IMR-90 (cell line): Measurements from ENCODE around the gene RAI1. TPM values are rescaled to one million over a fixed set of nuclear protein-coding genes. Genes with fewer than 3 reads are reported as not detected.

Experiments used
- ATAC-seq: fragments of 200-7000 bp; cut with Tn5 transposase; 2 replicates; pipeline ENCODE4 v1.9.1; 2020; ENCODE audit warnings: low read depth, mild to moderate bottlenecking, moderate library complexity
- BruUV-seq: library from RNA; stranded (reverse); fragments of 400-500 nt; replicated peaks from 2 replicates; lab custom pipeline; 2021; lab: Mats Ljungman, UMichigan
- CTCF ChIA-PET: fragments of 300-600 bp; formaldehyde crosslinking; extraction: SDS; loops from one replicate; lab custom pipeline; 2021; ENCODE audit warnings: antibody characterized with exemption; lab: Yijun Ruan, JAX
- POLR2A ChIA-PET: fragments of 300-600 bp; sonication (Branson Sonifier 250); formaldehyde crosslinking; loops from one replicate; lab custom pipeline; 2022; ENCODE audit warnings: antibody characterized with exemption; ENCODE audit not compliant: unreplicated experiment; lab: Charles Lee
- DNase-seq: peaks from one replicate; pipeline ENCODE4 v3.0.0; 2013
- H2AFZ ChIP-seq: replicated peaks from 2 replicates; pipeline ENCODE3; 2013; ENCODE audit warnings: low read length, mild to moderate bottlenecking; ENCODE audit not compliant: poor library complexity
- H2AK5ac ChIP-seq: 2 replicates; pipeline ENCODE4 v1.6.1; 2013; ENCODE audit warnings: low read depth, low read length, inconsistent platforms
- H2AK9ac ChIP-seq: replicated peaks from 2 replicates; pipeline ENCODE3; 2013; ENCODE audit warnings: mild to moderate bottlenecking, low read depth, low read length, moderate library complexity; ENCODE audit not compliant: poor library complexity
- H2BK120ac ChIP-seq: 2 replicates; pipeline ENCODE4 v1.6.1; 2013; ENCODE audit warnings: low read depth, low read length, inconsistent platforms
- H2BK15ac ChIP-seq: 3 replicates; pipeline ENCODE4 v1.6.1; 2013; ENCODE audit warnings: low read depth, low read length, inconsistent platforms
- H2BK20ac ChIP-seq: 2 replicates; pipeline ENCODE4 v1.6.1; 2013; ENCODE audit warnings: low read depth, mild to moderate bottlenecking, inconsistent platforms, low read length, moderate library complexity
- H2BK5ac ChIP-seq: 2 replicates; pipeline ENCODE4 v1.6.1; 2013; ENCODE audit warnings: mild to moderate bottlenecking, low read depth, low read length, inconsistent platforms; ENCODE audit not compliant: poor library complexity, severe bottlenecking
- H3K14ac ChIP-seq: replicated peaks from 2 replicates; pipeline ENCODE4 v1.6.1; 2013; ENCODE audit warnings: low read depth, low read length, inconsistent platforms
- H3K18ac ChIP-seq: 2 replicates; pipeline ENCODE4 v1.6.1; 2013; ENCODE audit warnings: low read depth, low read length, control low read depth
- H3K23ac ChIP-seq: 2 replicates; pipeline ENCODE4 v1.6.1; 2013; ENCODE audit warnings: low read depth, low read length, inconsistent platforms
- H3K27ac ChIP-seq: 2 replicates; pipeline ENCODE4 v1.5.1; 2013; ENCODE audit warnings: mild to moderate bottlenecking, control low read depth, low read length; ENCODE audit not compliant: insufficient read depth
- H3K27me3 ChIP-seq: 2 replicates; pipeline ENCODE4 v1.6.1; 2013; ENCODE audit warnings: low read length; ENCODE audit not compliant: control insufficient read depth, insufficient read depth
- H3K36me3 ChIP-seq: 2 replicates; pipeline ENCODE4 v1.6.1; 2013; ENCODE audit warnings: low read length, mixed read lengths; ENCODE audit not compliant: control insufficient read depth, insufficient read depth
- H3K4ac ChIP-seq: 2 replicates; pipeline ENCODE4 v1.6.1; 2013; ENCODE audit warnings: low read depth, low read length, inconsistent platforms
- H3K4me1 ChIP-seq: 2 replicates; pipeline ENCODE4 v1.6.1; 2013; ENCODE audit warnings: low read length, mixed read lengths; ENCODE audit not compliant: control insufficient read depth, insufficient read depth
- H3K4me2 ChIP-seq: 2 replicates; pipeline ENCODE4 v1.6.1; 2013; ENCODE audit warnings: low read depth, mild to moderate bottlenecking, control low read depth, low read length, moderate library complexity
- H3K4me3 ChIP-seq: 2 replicates; pipeline ENCODE4 v1.5.1; 2013; ENCODE audit warnings: low read depth, mild to moderate bottlenecking, control low read depth, low read length, moderate library complexity; ENCODE audit not compliant: insufficient read depth
- H3K56ac ChIP-seq: 2 replicates; pipeline ENCODE4 v1.6.1; 2013; ENCODE audit warnings: low read length, inconsistent platforms; ENCODE audit not compliant: insufficient read depth; ENCODE audit errors: extremely low read depth
- H3K79me1 ChIP-seq, 2 experiments: 2 replicates each; pipeline ENCODE4 v1.6.1; 2013; ENCODE audit warnings: low read length in 2 of 2, inconsistent platforms in 1 of 2, low read depth in 1 of 2
- H3K9ac ChIP-seq: 2 replicates; pipeline ENCODE4 v1.6.1; 2013; ENCODE audit warnings: low read depth, low read length, control low read depth
- H3K9me1 ChIP-seq: 2 replicates; pipeline ENCODE4 v1.6.1; 2013; ENCODE audit warnings: low read length, inconsistent platforms; ENCODE audit not compliant: insufficient read depth
- H3K9me3 ChIP-seq: 2 replicates; pipeline ENCODE4 v1.6.1; 2013; ENCODE audit warnings: low read length; ENCODE audit not compliant: control insufficient read depth, insufficient read depth
- H4K20me1 ChIP-seq: 2 replicates; pipeline ENCODE4 v1.6.1; 2013; ENCODE audit warnings: low read length, inconsistent platforms; ENCODE audit not compliant: insufficient read depth
- H4K5ac ChIP-seq: 2 replicates; pipeline ENCODE4 v1.6.1; 2013; ENCODE audit warnings: mild to moderate bottlenecking, low read depth, low read length, control low read depth
- H4K8ac ChIP-seq, 2 experiments: 2 replicates each; pipeline ENCODE4 v1.6.1; 2013; ENCODE audit warnings: low read depth in 2 of 2, low read length in 2 of 2, control low read depth in 1 of 2, inconsistent platforms in 1 of 2
- H4K91ac ChIP-seq: 2 replicates; pipeline ENCODE4 v1.6.1; 2013; ENCODE audit warnings: low read depth, low read length, inconsistent platforms; ENCODE audit not compliant: insufficient read depth
- BHLHE40 ChIP-seq: fragments of 150-350 bp; IDR thresholded peaks from 2 replicates; pipeline ENCODE4 v1.6.1; 2016; ENCODE audit warnings: mild to moderate bottlenecking, low read depth, low read length
- CEBPB ChIP-seq: IDR thresholded peaks from 2 replicates; pipeline ENCODE4 v1.6.1; 2012; ENCODE audit warnings: low read depth, low read length, improper control_type of control experiment
- CHD1 ChIP-seq: IDR thresholded peaks from 2 replicates; pipeline ENCODE4 v1.6.1; 2012; ENCODE audit warnings: low read depth, low read length, improper control_type of control experiment
- FOS ChIP-seq: fragments of 150-350 bp; IDR thresholded peaks from 2 replicates; pipeline ENCODE4 v1.6.1; 2016; ENCODE audit warnings: low read depth, low read length
- NFE2L2 ChIP-seq: fragments of 150-350 bp; IDR thresholded peaks from 2 replicates; pipeline ENCODE4 v1.6.1; 2016; ENCODE audit warnings: low read depth, mild to moderate bottlenecking, low read length
- POLR2A ChIP-seq: IDR thresholded peaks from 2 replicates; pipeline ENCODE4 v1.6.1; 2012; ENCODE audit warnings: mild to moderate bottlenecking, low read depth, low read length
- RCOR1 ChIP-seq: IDR thresholded peaks from 2 replicates; pipeline ENCODE4 v1.6.1; 2012; ENCODE audit warnings: mild to moderate bottlenecking, low read length, improper control_type of control experiment; ENCODE audit not compliant: insufficient replicate concordance
- RFX5 ChIP-seq: IDR thresholded peaks from 2 replicates; pipeline ENCODE4 v1.8.0; 2012; ENCODE audit warnings: low read depth, mild to moderate bottlenecking, low read length, moderate library complexity
- SMC3 ChIP-seq: fragments of 150-350 bp; IDR thresholded peaks from 2 replicates; pipeline ENCODE4 v1.6.1; 2016; ENCODE audit warnings: low read depth, mild to moderate bottlenecking, antibody characterized with exemption, low read length, moderate library complexity
- WGBS, 2 experiments: methylation state at CpG; one replicate each; pipeline versions ENCODE4 v1.1.5 to v1.1.7; 2013; ENCODE audit warnings: missing lambda C conversion rate in 2 of 2; ENCODE audit not compliant: insufficient read length in 1 of 2; ENCODE audit errors: extremely low coverage in 2 of 2; 5-methylcytosine and 5-hydroxymethylcytosine counted together
- dilution Hi-C: fragments of 300-500 bp; cut with HindIII; formaldehyde crosslinking; loops from one replicate; pipeline ENCODE4 v1.14.3; 2018; ENCODE audit warnings: low sequenced_read_pairs; ENCODE audit not compliant: unreplicated experiment
- in situ Hi-C: fragments of 300-500 bp; cut with MboI; formaldehyde crosslinking; loops from 3 replicates; pipeline ENCODE4 v1.14.3; 2019; ENCODE audit warnings: low sequenced_read_pairs, inconsistent platforms, mixed read lengths
- intact Hi-C: fragments of 100-400 bp; cut with micrococcal nuclease; formaldehyde crosslinking; loops from 2 replicates; pipeline ENCODE4 v1.10.0; 2022
- polyA plus RNA-seq, 3 experiments: library from polyadenylated mRNA; depleted of rRNA; stranded (reverse); fragments of >200 nt; gene quantifications; 2 replicates each; pipeline ENCODE4 v1.2.3, GENCODE V29; 2012; ENCODE audit warnings: low replicate concordance in 1 of 3
- total RNA-seq: library from RNA; depleted of rRNA; stranded (reverse); fragments of >200 nt; gene quantifications from 2 replicates; pipeline ENCODE4 v1.2.3, GENCODE V29; 2012
- TF ChIP-seq, protein P1 (sequence below): fragments of 150-350 bp; IDR thresholded peaks from 2 replicates; pipeline ENCODE4 v1.6.1; 2017; ENCODE audit warnings: mild to moderate bottlenecking, antibody characterized with exemption, low read length, low read depth

RAI1 gene
- total and polyA plus RNA-seq, 2 of the 4 experiments (the other 2 are of a cell fraction): 1.8 to 10.5 TPM

DNA sequence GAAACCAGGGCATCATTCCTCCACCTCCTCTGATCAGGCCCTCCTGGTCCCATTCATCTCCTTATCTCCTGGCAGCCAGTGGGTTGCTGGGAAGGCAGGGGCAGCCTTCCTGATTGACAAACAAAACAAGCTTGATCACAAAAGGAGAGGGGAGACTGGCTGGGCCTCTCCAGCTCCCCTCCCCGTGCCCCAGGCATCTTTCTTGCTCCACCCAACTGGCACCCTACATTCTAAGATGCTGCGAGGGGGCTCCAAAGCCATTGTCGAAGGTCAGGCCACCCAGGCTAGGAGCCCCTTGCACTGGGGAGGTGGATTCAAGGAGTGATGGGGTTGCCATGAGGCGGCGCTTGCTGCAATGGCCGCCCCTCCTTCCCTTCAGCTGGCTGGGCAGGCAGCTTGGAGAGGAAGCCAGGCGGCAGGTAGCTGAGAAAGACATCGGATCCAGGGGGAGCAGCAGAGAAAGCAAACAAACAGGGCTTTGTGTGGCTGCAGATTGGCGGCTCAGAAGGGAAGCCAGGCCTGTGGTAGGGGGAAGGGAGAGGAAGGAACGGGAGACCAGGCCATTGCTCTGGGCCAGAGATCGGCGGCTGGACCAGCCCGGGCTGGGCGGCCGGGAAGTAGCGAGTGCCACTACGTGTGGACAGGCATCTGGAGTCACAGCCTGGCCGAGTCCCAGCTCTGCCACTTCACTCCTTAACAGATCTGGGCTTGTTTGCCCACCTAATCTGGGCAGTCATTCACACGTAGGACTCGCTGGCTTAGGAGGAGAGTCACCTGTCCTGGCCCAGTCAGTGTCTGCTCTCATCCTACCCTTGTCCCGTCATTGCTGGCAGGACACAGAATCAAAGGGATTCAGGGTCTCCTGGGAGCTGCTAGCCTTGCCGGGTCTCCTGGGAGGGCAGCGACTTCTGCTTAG, 12.3 kb downstream of the RAI1 start:
- 0 out of 2 replicates have a peak overlapping the region, but pooled peaks have one; percentile 46 for H3K4me3 ChIP-seq
- peak overlapping the region; percentile 80; the same call in 1 of the 2 replicates for H3K56ac ChIP-seq
- peaks cover 92% of the 10 kb centered on the region for H4K20me1 ChIP-seq
- TF ChIP-seq POLR2A (no peak), RCOR1 (no peak), FOS (no peak), RFX5 (no peak), CEBPB (no peak), CHD1 (no peak), BHLHE40 (no peak), NFE2L2 (no peak), SMC3 (no peak)
- TF ChIP-seq, protein P1, sequence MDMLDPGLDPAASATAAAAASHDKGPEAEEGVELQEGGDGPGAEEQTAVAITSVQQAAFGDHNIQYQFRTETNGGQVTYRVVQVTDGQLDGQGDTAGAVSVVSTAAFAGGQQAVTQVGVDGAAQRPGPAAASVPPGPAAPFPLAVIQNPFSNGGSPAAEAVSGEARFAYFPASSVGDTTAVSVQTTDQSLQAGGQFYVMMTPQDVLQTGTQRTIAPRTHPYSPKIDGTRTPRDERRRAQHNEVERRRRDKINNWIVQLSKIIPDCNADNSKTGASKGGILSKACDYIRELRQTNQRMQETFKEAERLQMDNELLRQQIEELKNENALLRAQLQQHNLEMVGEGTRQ: no peak
- H3K27me3 ChIP-seq: no peaks in the 10 kb centered on the region
- peak overlapping the region; percentile 70 for H2AK9ac ChIP-seq
- peaks cover 31% of the 10 kb centered on the region for H3K9me1 ChIP-seq
- peak overlapping the region; percentile 67 for H3K9ac ChIP-seq
- peak overlapping the region; percentile 94; the same call in 1 of the 3 replicates for H2BK15ac ChIP-seq
- H4K5ac ChIP-seq: peak overlapping the region; percentile 87
- no peaks in the 10 kb centered on the region for H3K36me3 ChIP-seq
- DNase-seq: no peak
- CTCF ChIA-PET: no interaction called here
- H3K9me3 ChIP-seq: no peaks in the 10 kb centered on the region
- peak overlapping the region; percentile 96 for H3K4ac ChIP-seq
- peak overlapping the region; percentile 46 for H3K18ac ChIP-seq
- no TSS peak for BruUV-seq
- peak overlapping the region; percentile 71 for H3K23ac ChIP-seq
- H3K4me1 ChIP-seq: peaks cover 52% of the 10 kb centered on the region
- peak overlapping the region; percentile 42; the same call in 1 of the 2 replicates for H2BK20ac ChIP-seq
- peak; percentile 5; the same call in 1 of the 2 replicates for ATAC-seq
- peak overlapping the region; percentile 81 for H2AFZ ChIP-seq
- peak overlapping the region; percentile 91 for H4K91ac ChIP-seq
- peak overlapping the region; percentile 80 to 87 for H4K8ac ChIP-seq
- H2BK120ac ChIP-seq: peak overlapping the region; percentile 83
- H2AK5ac ChIP-seq: peak overlapping the region; percentile 91
- intact Hi-C loops (no loop called here), dilution Hi-C loops (no loop called here), in situ Hi-C loops (no loop called here)
- peak overlapping the region; percentile 98 for H3K27ac ChIP-seq
- peaks cover 10 to 92% of the 10 kb centered on the region in 2 experiments; a peak in 3 of 4 replicates for H3K79me1 ChIP-seq
- POLR2A ChIA-PET: interaction anchor here (0.6 kb wide), 1 partner anchor 337 kb away, joined by 4 read pairs; no protein-coding TSS in a partner anchor
- 15% methylated on average over 4 of the region's 23 CpGs; no CpG with 5 or more reads in 1 of the 2 experiments for WGBS, 2 experiments
- H3K4me2 ChIP-seq: peak overlapping the region; percentile 83
- peak overlapping the region; percentile 93 for H2BK5ac ChIP-seq
- peak overlapping the region; percentile 84 for H3K14ac ChIP-seq
